Naive thymus-derived CD4-positive, alpha-beta T cell (primary cell): ENCODE data around the gene LRIG2. TPM values are rescaled to one million over a fixed set of nuclear protein-coding genes. Genes with fewer than 3 reads are reported as not detected.
A peak's percentile ranks its signal among the peaks of the same experiment; 100 is the strongest.

Source experiments
- ATAC-seq: fragments of 150-1000 bp; cut with Tn5 transposase; 2 replicates; pipeline ENCODE4 v1.10.0; 2021; ENCODE audit warnings: mild to moderate bottlenecking, moderate library complexity
- CTCF ChIA-PET: fragments of 350-600 bp; sonication (Branson Sonifier 250); formaldehyde crosslinking; loops from one replicate; lab custom pipeline; 2021; ENCODE audit warnings: antibody characterized with exemption; lab: Charles Lee
- POLR2A ChIA-PET: fragments of 350-600 bp; sonication (Branson Sonifier 250); formaldehyde crosslinking; loops from one replicate; lab custom pipeline; 2021; ENCODE audit warnings: antibody characterized with exemption, inconsistent platforms; lab: Charles Lee
- DNase-seq, 9 donors: peaks; one replicate each; pipeline versions ENCODE4 v3.0.0 to v3.0.0-alpha.2; 2020 to 2022; ENCODE audit warnings: mixed read lengths in 1 of 9
- H3K27ac ChIP-seq: one replicate; pipeline ENCODE4 v1.7.0; 2013; ENCODE audit warnings: mild to moderate bottlenecking, low read depth, low read length, moderate library complexity
- H3K27me3 ChIP-seq, 2 donors: one replicate each; pipeline ENCODE4 v1.7.0; 2013; ENCODE audit warnings: low read length in 2 of 2, mild to moderate bottlenecking in 2 of 2, moderate library complexity in 2 of 2; ENCODE audit not compliant: control insufficient read depth in 2 of 2, insufficient read depth in 2 of 2
- H3K36me3 ChIP-seq, 3 experiments: 1 replicate in 2 of 3; 2 replicates in 1 of 3; pipeline ENCODE4 v1.7.0; 2013; ENCODE audit warnings: low read length in 3 of 3, mild to moderate bottlenecking in 3 of 3, moderate library complexity in 1 of 3; ENCODE audit not compliant: insufficient read depth in 3 of 3, control insufficient read depth in 2 of 3
- H3K4me1 ChIP-seq, 2 donors: one replicate each; pipeline ENCODE4 v1.7.0; 2013; ENCODE audit warnings: low read length in 2 of 2, mild to moderate bottlenecking in 2 of 2, moderate library complexity in 1 of 2; ENCODE audit not compliant: control insufficient read depth in 2 of 2, insufficient read depth in 2 of 2
- H3K4me3 ChIP-seq: 2 replicates; pipeline ENCODE4 v1.7.0; 2013; ENCODE audit warnings: mild to moderate bottlenecking, low read length
- H3K9me3 ChIP-seq, 3 experiments: 1 replicate in 2 of 3; 2 replicates in 1 of 3; pipeline ENCODE4 v1.7.0; 2013; ENCODE audit warnings: low read length in 3 of 3; ENCODE audit not compliant: control insufficient read depth in 2 of 3
- H3K27ac Mint-ChIP-seq, 9 donors: one replicate each; pipeline ENCODE4 v1.8.0; 2020 to 2022; ENCODE audit warnings: mixed read lengths in 9 of 9, mild to moderate bottlenecking in 8 of 9, moderate library complexity in 5 of 9, inconsistent platforms in 2 of 9
- H3K27me3 Mint-ChIP-seq, 5 donors: one replicate each; pipeline ENCODE4 v1.8.0; 2021 to 2022; ENCODE audit warnings: mixed read lengths in 5 of 5, mild to moderate bottlenecking in 1 of 5
- H3K36me3 Mint-ChIP-seq, 5 donors: one replicate each; pipeline ENCODE4 v1.8.0; 2020 to 2022; ENCODE audit warnings: mixed read lengths in 5 of 5, mild to moderate bottlenecking in 3 of 5, inconsistent platforms in 1 of 5
- H3K4me1 Mint-ChIP-seq, 7 donors: one replicate each; pipeline ENCODE4 v1.8.0; 2020 to 2022; ENCODE audit warnings: mixed read lengths in 7 of 7, mild to moderate bottlenecking in 3 of 7, inconsistent platforms in 1 of 7
- H3K4me3 Mint-ChIP-seq, 10 donors: one replicate each; pipeline ENCODE4 v1.8.0; 2020 to 2022; ENCODE audit warnings: mild to moderate bottlenecking in 10 of 10, mixed read lengths in 10 of 10, moderate library complexity in 6 of 10, inconsistent platforms in 2 of 10
- H3K9me3 Mint-ChIP-seq, 11 donors: one replicate each; pipeline ENCODE4 v1.8.0; 2020 to 2022; ENCODE audit warnings: mixed read lengths in 11 of 11, mild to moderate bottlenecking in 4 of 11, inconsistent platforms in 1 of 11, moderate library complexity in 1 of 11
- intact Hi-C, 2 donors: fragments of 100-400 bp; cut with micrococcal nuclease; formaldehyde crosslinking; loops; one replicate each; pipeline ENCODE4 v1.15.1; 2023
- polyA plus RNA-seq, 2 donors: library from polyadenylated mRNA; unstranded; fragments of 300-500 nt; fragmentation: Illumina TruSeq; gene quantifications; one replicate each; pipeline ENCODE4 v1.2.3, GENCODE V29; 2021
- total RNA-seq, 6 experiments: library from RNA in 5 of 6; stranded (reverse) in 5 of 6; gene quantifications; 1 replicate in 5 of 6; 2 replicates in 1 of 6; pipeline ENCODE4 v1.2.3 and lab custom pipeline; 2021 to 2026

LRIG2 gene
- total and polyA plus RNA-seq, 7 experiments from 2014 or later = 2.7 to 27.0 (median 19.0) TPM

DNA sequence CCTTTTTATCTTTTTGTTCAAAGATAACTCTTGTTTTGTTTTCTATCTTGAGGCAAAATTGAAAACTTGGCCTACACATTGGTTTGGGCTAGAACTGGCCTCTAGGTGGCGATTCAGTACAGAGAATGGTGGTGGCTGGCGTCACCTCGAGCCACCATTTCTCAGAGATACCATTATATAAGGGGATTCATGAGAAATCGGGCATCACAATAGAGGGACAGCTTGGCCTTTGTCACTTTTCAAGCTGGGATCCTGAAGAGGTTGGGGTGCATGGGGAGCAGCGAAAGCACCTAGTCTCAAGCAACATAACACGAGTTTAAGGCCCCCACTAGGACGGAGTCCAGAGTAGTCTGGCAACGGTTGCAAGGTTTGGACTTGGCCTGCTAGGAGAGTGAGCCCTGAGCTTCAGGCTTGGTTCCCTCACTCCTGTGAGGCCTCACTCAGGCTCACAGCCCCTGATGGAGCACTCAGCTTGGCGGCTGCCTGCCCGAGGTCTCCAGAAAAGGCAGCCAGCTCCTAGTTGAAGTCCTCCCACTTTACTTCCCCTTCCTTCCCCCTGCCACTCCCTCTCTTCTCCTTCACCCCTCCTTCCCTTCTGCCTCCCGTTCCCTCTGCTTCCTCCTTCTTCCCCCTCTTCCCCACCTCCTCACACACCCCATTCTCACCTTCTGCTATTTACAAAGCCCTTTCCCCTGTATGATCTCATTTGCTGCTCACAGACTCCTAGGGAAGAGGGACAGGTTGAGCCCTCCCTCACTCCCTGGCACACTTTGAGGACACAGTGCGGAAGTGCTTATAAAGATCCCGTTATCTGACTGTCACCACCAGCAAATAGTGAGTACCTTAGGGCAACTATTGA is 67.8 kb downstream of the LRIG2 start:
- peak overlapping the region in 4 of 9 donors; percentile 21 to 49 (median 46) for H3K27ac Mint-ChIP-seq
- H3K27me3 Mint-ChIP-seq = no peaks in the 10 kb centered on the region
- ATAC-seq (peak; percentile 87), DNase-seq (peak in 8 of 9 donors; percentile 8 to 62 (median 47))
- H3K4me1 ChIP-seq = peaks cover 0 to 8% of the 10 kb centered on the region in 2 donors
- intact Hi-C loops = loop anchor here (1.0 to 10.0 kb wide), 14 partner anchors 68 to 1971 kb away; partner anchors contain the start of genes MAGI3 (in 2 of the 2), RSBN1 (in 2 of the 2), AP4B1 (in 1 of the 2) and DCLRE1B (in 1 of the 2)
- no peaks in the 10 kb centered on the region for H3K36me3 ChIP-seq
- H3K9me3 ChIP-seq = no peaks in the 10 kb centered on the region
- CTCF ChIA-PET = interaction anchor here (1.2 to 2.1 kb wide), 5 partner anchors 11 to 538 kb away, joined by 3 to 13 read pairs (median 4); no protein-coding TSS in a partner anchor
- no peak overlapping the region for H3K4me3 ChIP-seq
- peaks cover 8 to 25% (median 19%) of the 10 kb centered on the region in 7 donors for H3K4me1 Mint-ChIP-seq
- POLR2A ChIA-PET = no interaction called here
- H3K27me3 ChIP-seq = no peaks in the 10 kb centered on the region
- H3K36me3 Mint-ChIP-seq = no peaks in the 10 kb centered on the region
- no peaks in the 10 kb centered on the region for H3K9me3 Mint-ChIP-seq
- H3K27ac ChIP-seq = no peak overlapping the region
- peak overlapping the region in 2 of 10 donors; percentile 21 to 59 for H3K4me3 Mint-ChIP-seq

DNA sequence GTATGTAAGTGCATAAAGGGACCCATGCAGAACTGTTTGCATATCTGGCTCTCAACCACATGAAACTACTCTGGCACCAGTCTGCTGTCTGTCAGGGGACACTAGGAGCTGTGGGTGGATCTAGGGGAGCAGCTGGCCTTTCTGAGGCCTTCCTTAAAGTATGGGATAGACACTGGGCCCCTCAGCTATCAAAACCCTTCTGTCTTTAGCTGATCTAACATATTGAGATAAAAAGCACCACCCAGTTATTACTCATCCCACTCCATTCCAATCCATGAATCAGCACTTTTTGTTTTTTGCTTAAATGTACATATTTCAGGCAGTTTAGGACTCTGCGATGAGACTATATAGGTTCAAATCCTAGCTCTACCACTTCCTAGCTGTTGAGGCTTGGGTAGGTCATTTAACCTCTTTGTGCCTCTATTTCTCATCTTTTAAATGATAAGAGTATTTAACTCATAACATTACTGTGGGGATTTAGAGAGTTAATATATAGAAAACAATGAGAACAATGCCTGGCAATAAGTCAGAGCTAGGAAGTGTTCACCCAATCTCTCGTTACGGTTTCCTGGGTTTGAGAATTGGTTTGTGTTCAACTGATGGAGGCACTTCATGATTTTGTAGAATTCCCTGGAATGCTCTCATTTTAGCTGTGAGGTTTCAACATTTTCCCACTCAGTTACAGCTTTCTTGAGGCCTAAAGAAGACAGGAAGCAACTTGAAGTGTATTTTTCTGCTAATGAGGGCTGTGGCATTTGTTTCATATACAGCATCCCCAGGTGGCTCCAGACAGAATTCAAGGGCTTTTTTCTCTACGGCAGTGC is 68.9 kb downstream of the LRIG2 start:
- no peak overlapping the region for H3K27ac ChIP-seq
- ChIA-PET POLR2A (no interaction called here), CTCF (interaction anchor here (0.6 to 2.0 kb wide), 8 partner anchors 12 to 537 kb away, joined by 3 to 6 read pairs (median 4); no protein-coding TSS in a partner anchor)
- Mint-ChIP-seq H3K27me3 (no peaks in the 10 kb centered on the region), H3K27ac (peak overlapping the region in 5 of 9 donors; percentile 4 to 64 (median 35)), H3K36me3 (no peaks in the 10 kb centered on the region), H3K4me1 (peaks cover 15 to 32% (median 26%) of the 10 kb centered on the region in 7 donors), H3K4me3 (peak overlapping the region in 1 of 10 donors; percentile 24), H3K9me3 (no peaks in the 10 kb centered on the region)
- H3K4me3 ChIP-seq = no peak overlapping the region
- H3K36me3 ChIP-seq = no peaks in the 10 kb centered on the region
- DNase-seq (no peak), ATAC-seq (no peak)
- H3K9me3 ChIP-seq = no peaks in the 10 kb centered on the region
- intact Hi-C loops = loop anchor here (2.0 to 10.0 kb wide), 11 partner anchors 69 to 1970 kb away; partner anchors contain the start of genes MAGI3 (in 2 of the 2), RSBN1 (in 2 of the 2), AP4B1 (in 1 of the 2) and DCLRE1B (in 1 of the 2)
- H3K4me1 ChIP-seq = peaks cover 0 to 14% of the 10 kb centered on the region in 2 donors
- H3K27me3 ChIP-seq = no peaks in the 10 kb centered on the region

DNA sequence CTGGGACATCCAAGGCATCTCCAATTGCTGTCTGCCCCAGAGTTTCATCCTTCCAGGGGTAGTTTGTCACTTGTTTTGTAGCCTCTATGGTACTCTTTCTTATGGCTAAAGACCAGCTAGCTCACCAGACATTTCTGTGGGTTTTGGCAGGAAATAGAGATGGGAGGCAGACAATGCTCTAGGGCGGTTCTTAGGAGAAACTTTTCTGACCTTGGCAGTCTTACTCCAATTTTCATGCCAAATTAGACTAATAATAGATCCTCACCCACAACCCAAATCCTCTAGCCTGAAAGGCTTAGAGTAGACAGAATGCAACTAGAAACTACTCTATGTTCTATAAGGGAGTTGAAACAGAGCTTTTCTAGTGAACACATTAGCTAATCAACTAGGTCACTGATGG is 69.8 kb downstream of the LRIG2 start:
- Mint-ChIP-seq H3K27ac (peak overlapping the region in 2 of 9 donors; percentile 32 to 35), H3K9me3 (no peaks in the 10 kb centered on the region), H3K4me3 (no peak overlapping the region), H3K27me3 (no peaks in the 10 kb centered on the region), H3K36me3 (no peaks in the 10 kb centered on the region), H3K4me1 (peaks cover 21 to 40% (median 35%) of the 10 kb centered on the region in 7 donors)
- Histone ChIP-seq H3K27me3 (no peaks in the 10 kb centered on the region), H3K27ac (no peak overlapping the region), H3K36me3 (no peaks in the 10 kb centered on the region), H3K9me3 (no peaks in the 10 kb centered on the region), H3K4me1 (peaks cover 3 to 23% of the 10 kb centered on the region in 2 donors), H3K4me3 (no peak overlapping the region)
- DNase-seq (no peak), ATAC-seq (no peak)
- ChIA-PET CTCF (interaction anchor here (0.5 to 1.7 kb wide), 3 partner anchors 533 to 1417 kb away, joined by 3 to 5 read pairs (median 4); no protein-coding TSS in a partner anchor), POLR2A (no interaction called here)
- intact Hi-C loops = loop anchor here (5.0 to 10.0 kb wide), 8 partner anchors 252 to 1970 kb away; partner anchors contain the start of genes RSBN1 (in 2 of the 2), AP4B1 (in 1 of the 2), DCLRE1B (in 1 of the 2) and MAGI3 (in 1 of the 2)

DNA sequence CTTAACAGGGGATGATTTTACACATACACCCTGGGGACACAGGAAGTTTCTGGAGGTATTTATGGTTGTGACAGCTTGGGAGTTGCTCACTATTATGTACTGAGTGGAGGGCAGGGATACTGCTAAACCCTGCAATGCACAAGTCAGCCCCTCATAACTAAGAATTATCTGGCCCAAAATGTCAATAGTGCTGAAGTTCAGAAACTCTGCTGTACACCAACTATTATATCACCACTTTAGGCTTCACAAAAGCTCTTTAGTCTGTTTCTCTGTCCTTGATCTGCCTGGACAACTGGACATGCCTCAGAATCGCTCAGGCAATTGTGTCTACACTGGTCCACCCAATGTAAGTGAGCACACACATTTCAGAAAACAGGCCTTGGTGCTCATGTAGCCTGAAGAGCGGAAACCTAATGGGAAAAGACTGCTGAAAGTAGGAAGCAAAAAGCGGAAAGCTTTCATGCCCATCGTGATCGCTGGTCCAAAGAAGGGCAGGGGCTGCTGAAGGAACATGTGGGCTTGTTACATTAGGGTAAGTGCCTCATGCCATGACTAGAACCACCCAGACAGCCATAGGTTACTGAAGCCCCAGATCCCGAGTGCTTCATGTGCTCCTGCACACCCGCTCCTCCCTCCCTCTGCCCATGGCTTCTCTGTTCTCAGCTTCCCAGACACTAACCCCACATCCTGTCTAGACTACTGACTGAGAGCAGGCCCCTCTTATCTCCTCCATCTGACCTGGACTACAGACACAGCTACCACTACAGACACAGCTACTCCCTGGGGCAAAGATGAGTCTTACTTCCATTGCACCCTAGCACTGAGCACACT is 73.5 kb downstream of the LRIG2 start:
- H3K4me3 Mint-ChIP-seq = peak overlapping the region in 5 of 10 donors; percentile 3 to 73 (median 14)
- H3K36me3 Mint-ChIP-seq = no peaks in the 10 kb centered on the region
- intact Hi-C loops = loop anchor here (10.0 kb wide), 4 partner anchors 248 to 758 kb away; partner anchors contain the start of genes AP4B1 (in 1 of the 2), DCLRE1B (in 1 of the 2), MAGI3 (in 1 of the 2) and RSBN1 (in 1 of the 2)
- ChIA-PET CTCF (interaction anchor here (0.6 to 0.8 kb wide), 3 partner anchors 9 to 293 kb away, joined by 3 to 5 read pairs (median 5); no protein-coding TSS in a partner anchor), POLR2A (no interaction called here)
- H3K9me3 Mint-ChIP-seq = no peaks in the 10 kb centered on the region
- Histone ChIP-seq H3K36me3 (no peaks in the 10 kb centered on the region), H3K4me3 (no peak overlapping the region), H3K27me3 (no peaks in the 10 kb centered on the region), H3K9me3 (no peaks in the 10 kb centered on the region), H3K4me1 (peaks cover 3 to 23% of the 10 kb centered on the region in 2 donors), H3K27ac (no peak overlapping the region)
- H3K27me3 Mint-ChIP-seq = no peaks in the 10 kb centered on the region
- peak; percentile 74 for ATAC-seq
- peak overlapping the region in 5 of 9 donors; percentile 0 to 66 (median 33) for H3K27ac Mint-ChIP-seq
- DNase-seq = peak in 6 of 9 donors; percentile 12 to 43 (median 25)
- H3K4me1 Mint-ChIP-seq = peaks cover 19 to 37% (median 32%) of the 10 kb centered on the region in 7 donors

DNA sequence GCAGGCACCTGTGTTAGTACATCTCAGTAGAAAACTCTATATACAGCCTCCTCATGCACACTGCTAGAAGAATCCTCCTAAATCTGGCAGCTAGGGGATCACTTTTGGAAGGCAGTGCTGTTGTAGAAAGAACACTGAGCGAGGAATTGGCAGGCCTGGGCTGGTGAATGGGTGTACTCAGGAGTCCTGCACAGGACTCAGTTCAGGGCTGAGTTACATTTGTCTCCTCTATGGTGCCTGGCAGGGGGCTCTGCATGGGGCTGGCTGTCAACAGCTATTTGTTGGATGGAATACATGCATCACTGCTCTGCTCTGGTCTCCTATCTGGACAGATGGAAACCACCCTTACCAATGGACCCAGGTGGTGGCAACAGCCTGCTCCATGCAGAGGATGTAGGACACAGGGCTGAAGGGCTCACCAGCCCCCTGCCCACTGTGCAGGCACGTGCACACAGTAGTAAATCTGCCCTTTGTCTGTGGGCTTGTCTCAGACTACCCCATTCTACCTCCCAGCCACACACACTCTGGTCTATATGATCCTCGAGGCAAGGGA is 74.2 kb downstream of the LRIG2 start:
- intact Hi-C loops = loop anchor here (10.0 kb wide), 4 partner anchors 248 to 758 kb away; partner anchors contain the start of genes AP4B1 (in 1 of the 2), DCLRE1B (in 1 of the 2), MAGI3 (in 1 of the 2) and RSBN1 (in 1 of the 2)
- Mint-ChIP-seq H3K4me1 (peaks cover 19 to 33% (median 31%) of the 10 kb centered on the region in 7 donors), H3K27ac (peak overlapping the region in 5 of 9 donors; percentile 0 to 66 (median 33)), H3K4me3 (peak overlapping the region in 6 of 10 donors; percentile 3 to 73 (median 15)), H3K27me3 (no peaks in the 10 kb centered on the region), H3K9me3 (no peaks in the 10 kb centered on the region), H3K36me3 (no peaks in the 10 kb centered on the region)
- ATAC-seq (peak; percentile 3), DNase-seq (no peak)
- CTCF ChIA-PET = interaction anchor here (0.6 to 0.7 kb wide), 2 partner anchors 94 to 292 kb away, joined by 3 to 5 read pairs; no protein-coding TSS in a partner anchor
- Histone ChIP-seq H3K4me3 (no peak overlapping the region), H3K27me3 (no peaks in the 10 kb centered on the region), H3K9me3 (no peaks in the 10 kb centered on the region), H3K27ac (no peak overlapping the region), H3K36me3 (no peaks in the 10 kb centered on the region), H3K4me1 (peaks cover 3 to 23% of the 10 kb centered on the region in 2 donors)
- POLR2A ChIA-PET = no interaction called here
